GF-D8 (cell line): Measurements from ENCODE around the gene THUMPD3.

Source experiments
- DNase-seq: peaks from one replicate; lab custom pipeline; 2025; lab: John Stamatoyannopoulos, UW

Gene THUMPD3

DNA sequence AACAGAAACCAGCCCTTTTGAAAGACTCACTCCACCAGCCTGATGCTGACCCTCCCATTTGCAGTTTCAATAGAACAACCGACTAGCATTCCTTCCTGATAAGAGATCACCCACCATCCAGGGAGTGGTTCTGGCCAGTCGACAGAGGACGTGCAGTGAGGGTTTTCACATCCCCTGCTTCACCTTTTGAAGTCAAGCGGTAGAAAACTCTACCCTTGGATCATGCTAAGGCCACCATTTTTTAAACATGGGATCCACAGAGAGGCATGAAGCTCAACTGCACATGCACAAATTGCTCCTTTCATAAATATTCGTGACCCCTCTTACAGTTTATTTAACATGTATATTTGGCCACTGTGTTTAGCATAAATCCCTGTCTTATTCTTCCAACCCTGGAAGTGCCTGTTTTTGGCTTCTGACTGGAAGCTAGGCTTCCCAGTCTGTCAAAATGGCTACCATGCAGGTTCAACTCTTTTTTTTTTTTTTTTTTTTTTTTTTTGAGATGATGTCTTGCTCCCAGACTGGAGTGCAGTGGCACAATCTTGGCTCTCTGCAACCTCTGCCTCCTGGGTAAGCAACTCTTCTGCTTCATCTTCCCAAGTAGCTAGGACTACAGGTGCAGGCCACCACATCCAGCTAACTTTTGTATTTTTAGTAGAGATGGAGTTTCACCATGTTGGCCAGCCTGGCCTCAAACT lies 1.0 kb upstream of the THUMPD3 start:
- DNase-seq = no peak

GRCh38 chr3:9369508-9369907 lies 6.7 kb downstream of the THUMPD3 start:
- no peak for DNase-seq

DNA sequence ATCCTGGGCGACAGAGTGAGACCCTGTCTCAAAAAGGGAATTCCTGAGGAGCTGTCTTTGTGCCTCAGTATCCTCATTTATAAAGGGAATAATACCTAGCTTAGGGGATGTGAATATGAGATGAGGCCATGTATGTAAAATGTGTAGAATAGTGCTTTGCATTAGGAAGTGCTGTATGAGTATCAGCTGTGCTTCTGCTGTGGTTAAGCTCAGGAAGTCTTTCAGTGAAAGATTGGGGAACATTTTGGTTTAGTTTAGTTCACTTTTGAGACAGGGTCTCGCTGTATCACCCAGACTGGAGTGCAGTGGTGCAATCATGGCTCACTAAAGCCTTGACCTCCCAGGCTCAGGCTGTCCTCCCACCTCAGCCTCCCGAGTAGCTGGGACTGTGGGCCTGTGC lies 10.6 kb downstream of the THUMPD3 start:
- DNase-seq = peak; percentile 58

GRCh38 chr3:9377981-9378380 lies 15.1 kb downstream of the THUMPD3 start:
- no peak for DNase-seq

DNA sequence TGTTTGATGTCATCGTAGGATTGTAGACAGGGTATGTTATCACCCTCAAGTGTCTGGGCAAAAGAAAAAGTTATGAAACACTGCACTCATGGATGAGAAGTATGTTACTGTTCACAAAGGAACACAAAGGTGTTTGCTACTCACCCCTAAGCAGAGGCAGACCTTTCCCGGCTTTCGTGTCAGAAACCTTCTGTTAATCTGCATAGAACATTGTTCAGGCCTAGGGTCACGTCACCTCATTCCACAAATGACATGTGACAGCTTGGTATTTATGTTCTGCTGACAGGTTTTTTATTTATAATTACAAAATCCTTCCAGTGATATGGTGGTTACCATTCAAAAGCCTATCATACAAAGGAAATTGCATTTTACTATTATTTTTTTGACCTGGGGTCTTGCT lies 16.5 kb downstream of the THUMPD3 start:
- no peak for DNase-seq

DNA sequence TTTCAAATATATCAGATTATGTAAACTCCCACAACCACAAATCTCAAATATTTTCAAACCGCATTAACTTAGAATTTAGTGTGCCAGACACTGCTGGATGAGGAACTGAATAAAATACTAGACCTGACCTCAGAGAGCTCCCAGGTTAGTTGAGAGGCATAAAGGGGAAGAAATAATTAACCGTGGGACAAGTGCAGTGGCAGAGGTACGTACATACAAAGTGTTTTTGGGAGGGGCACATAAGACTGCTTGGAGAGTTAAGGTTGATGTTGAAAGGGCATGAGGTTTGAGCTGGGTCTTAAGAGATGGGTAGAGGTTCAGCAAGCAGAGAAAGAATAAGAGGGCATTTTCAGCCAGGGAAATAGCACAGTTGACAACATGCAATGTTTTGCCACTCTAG lies 17.2 kb downstream of the THUMPD3 start:
- DNase-seq = no peak

DNA sequence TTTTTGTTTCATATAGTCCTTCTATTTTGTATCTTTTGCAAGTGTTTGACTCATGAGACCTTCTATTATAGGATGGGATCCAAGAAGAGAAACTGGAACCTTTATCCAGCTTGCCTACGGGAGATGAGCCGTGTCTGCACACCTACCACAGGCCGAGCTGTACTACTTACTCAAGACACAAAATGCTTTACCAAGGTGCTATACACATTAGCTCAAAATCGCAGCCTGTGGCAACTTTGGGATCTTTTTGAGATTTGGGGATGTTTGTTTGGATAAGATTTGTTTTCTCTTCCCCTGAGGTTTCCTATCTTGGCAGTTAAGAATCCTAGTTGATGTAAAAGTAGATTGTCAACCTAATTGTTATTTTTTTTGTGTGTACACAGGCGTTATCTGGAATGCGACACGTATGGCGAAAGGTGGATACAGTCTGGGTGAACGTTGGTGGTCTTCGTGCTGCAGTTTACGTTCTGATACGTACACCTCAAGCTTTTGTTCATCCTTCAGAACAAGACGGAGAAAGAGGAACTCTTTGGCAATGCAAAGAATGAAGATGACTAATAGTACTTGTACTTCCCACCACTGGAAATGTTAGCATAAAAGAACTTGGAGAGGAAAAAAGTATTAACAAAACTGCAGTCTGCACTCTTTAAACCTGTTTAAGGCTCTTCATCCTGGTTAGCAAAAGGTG lies 21.4 kb downstream of the THUMPD3 start:
- no peak for DNase-seq

- DNase-seq = no peak
These were observed 22.6 kb downstream of the THUMPD3 start for GRCh38 chr3:9385187-9386077.

GRCh38 chr3:9386078-9386459 lies 23.2 kb downstream of the THUMPD3 start:
- no peak for DNase-seq

DNA sequence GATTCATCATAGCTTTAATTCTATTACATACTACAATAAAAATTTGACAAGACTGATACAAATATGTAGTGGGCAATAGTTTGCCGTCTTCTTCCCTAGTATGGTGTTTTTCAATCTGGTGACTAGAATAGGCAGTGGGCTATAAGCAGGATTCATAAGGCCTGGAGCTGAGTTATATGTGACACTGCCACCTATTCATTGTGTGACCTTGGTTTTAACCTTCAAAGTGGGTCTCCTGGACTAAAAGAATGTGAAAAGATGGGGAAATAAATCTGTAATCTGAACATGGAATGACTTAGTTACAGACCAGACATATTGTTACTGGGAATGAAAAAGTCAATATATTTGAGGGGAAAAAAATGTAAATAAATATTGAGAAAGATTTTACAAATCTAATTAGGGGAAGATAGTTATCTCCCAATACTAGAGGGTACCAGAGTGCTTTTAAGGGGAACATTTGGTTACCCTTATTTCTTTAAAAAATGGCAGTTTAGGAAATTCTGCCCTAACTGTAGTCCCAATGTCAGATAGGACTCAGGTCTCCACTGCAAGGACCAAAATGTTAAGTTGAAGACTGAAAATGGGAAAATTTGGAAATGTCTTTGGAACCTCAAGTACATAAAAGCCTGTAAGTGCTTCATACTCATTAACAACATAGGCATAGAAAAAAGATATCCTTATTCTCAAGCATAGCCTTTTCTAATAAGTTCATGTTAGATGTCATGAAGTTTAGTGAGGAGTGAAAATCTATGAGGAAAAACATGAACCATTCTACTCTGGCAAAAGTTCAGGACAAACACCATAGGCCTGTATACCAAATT lies 23.9 kb downstream of the THUMPD3 start:
- DNase-seq = no peak

- DNase-seq = no peak
These were observed 24.4 kb downstream of the THUMPD3 start for GRCh38 chr3:9387322-9387655.

GRCh38 chr3:9388142-9388541 lies 25.3 kb downstream of the THUMPD3 start:
- no peak for DNase-seq

GRCh38 chr3:9388562-9389272 lies 25.9 kb downstream of the THUMPD3 start:
- no peak for DNase-seq

GRCh38 chr3:9390265-9390888 lies 27.5 kb downstream of the THUMPD3 start:
- no peak for DNase-seq

DNA sequence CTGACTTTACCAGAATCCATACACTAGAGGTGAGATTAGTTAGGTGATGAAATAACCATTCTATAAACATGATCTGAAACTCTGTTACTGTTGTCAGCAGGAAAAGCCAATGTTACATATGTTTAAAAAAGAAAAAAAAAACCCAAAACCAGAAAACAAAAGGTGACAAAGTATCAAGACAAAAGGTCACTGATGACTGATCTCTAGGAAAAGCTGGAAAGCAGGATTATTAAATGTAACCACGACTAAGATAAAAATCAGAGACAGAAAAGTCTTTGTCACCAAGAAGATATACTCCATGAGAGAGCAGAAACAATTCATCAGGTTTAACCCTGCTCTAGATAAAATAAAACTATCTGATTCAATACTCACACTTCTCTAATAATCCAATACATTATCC lies 29.2 kb downstream of the THUMPD3 start:
- DNase-seq = no peak

- DNase-seq = no peak
These were observed 32.9 kb downstream of the THUMPD3 start for GRCh38 chr3:9395570-9396300.

- DNase-seq = peak; percentile 88
These were observed 33.4 kb downstream of the THUMPD3 start for GRCh38 chr3:9396301-9396631.

GRCh38 chr3:9396632-9397331 lies 33.9 kb downstream of the THUMPD3 start:
- DNase-seq = peak; percentile 96

- DNase-seq = peak; percentile 82
These were observed 34.6 kb downstream of the THUMPD3 start, which contains the start of gene SETD5 for GRCh38 chr3:9397332-9397905. TSS of gene SETD5 (plus strand) at chr3:9397615. CDS start at chr3:9428939, 31,324 bp downstream.
